GM12891 (cell line): ENCODE results near the gene STX16.

Source experiments
- POLR2A ChIP-seq: IDR thresholded peaks from 2 replicates; pipeline ENCODE4 v1.6.1; 2011; ENCODE audit warnings: low read depth, low read length, control low read depth
- POLR2AphosphoS5 ChIP-seq: IDR thresholded peaks from 2 replicates; pipeline ENCODE4 v1.6.1; 2011; ENCODE audit warnings: low read depth, low read length, control low read depth
- POU2F2 ChIP-seq: IDR thresholded peaks from 2 replicates; pipeline ENCODE4 v1.6.1; 2011; ENCODE audit warnings: low read depth, mild to moderate bottlenecking, control low read depth, low read length, moderate library complexity
- SPI1 ChIP-seq: IDR thresholded peaks from 2 replicates; pipeline ENCODE4 v1.6.1; 2011; ENCODE audit warnings: low read depth, low read length, control low read depth
- TAF1 ChIP-seq: IDR thresholded peaks from 2 replicates; pipeline ENCODE4 v1.6.1; 2011; ENCODE audit warnings: low read depth, low read length, control low read depth

DNA sequence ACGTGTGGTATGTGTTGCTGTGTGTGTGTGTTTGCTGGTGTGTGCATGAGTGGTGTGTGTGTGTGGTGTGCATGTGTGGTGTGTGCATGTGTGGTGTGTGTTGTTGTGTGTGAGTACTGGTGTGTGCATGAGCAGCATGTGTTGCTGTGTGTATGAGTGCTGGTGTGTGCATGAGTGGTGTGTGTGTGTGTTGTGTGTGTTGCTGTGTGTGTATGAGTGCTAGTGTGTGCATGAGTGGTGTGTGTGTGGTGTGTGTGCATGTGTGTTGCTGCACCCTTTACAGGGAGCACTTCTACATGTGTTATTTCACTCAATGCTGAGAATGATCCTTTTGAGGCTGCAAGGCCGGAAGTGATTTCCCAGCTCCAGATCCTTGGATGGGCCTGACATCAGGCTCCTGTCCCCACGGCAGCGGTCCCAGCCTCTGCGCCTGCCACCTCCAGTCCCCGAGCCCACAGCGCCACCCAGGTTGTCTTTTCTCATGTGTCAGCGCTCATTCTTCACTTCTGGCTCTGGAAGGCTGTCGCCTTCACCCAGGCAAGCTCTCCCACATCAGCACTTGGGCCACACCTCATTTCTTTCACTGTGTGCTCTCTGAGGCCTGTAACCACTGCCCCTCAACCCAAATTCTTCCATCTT, 44.1 kb downstream of the STX16 start:
- TF ChIP-seq POLR2AphosphoS5 (no peak), POLR2A (no peak), POU2F2 (no peak), TAF1 (no peak), SPI1 (no peak)
